Astrocyte (in vitro differentiated cells and primary cell): ENCODE measurements around the gene BUB1B. TPM values are rescaled to one million over a fixed set of nuclear protein-coding genes. Genes with fewer than 3 reads are reported as not detected.

Experiments used
- DNase-seq: peaks from one replicate; pipeline ENCODE4 v3.0.0-alpha.2; 2010; ENCODE audit warnings: low read depth
- FAIRE-seq: peaks from 2 replicates; lab custom pipeline; 2011; peaks lifted over from hg19 to GRCh38; lab: Jason Lieb, UNC
- H2AFZ ChIP-seq: 2 replicates; pipeline ENCODE4 v1.6.0; 2012; ENCODE audit warnings: low read depth, low read length, inconsistent platforms
- H3K27ac ChIP-seq: 2 replicates; pipeline ENCODE4 v1.5.1; 2011; ENCODE audit warnings: low read depth, low read length, inconsistent platforms
- H3K27me3 ChIP-seq: 2 replicates; pipeline ENCODE4 v1.6.0; 2011; ENCODE audit warnings: low read length, inconsistent platforms; ENCODE audit not compliant: insufficient read depth
- H3K36me3 ChIP-seq: 2 replicates; pipeline ENCODE4 v1.5.1; 2011; ENCODE audit warnings: low read length, inconsistent platforms; ENCODE audit not compliant: insufficient read depth
- H3K4me1 ChIP-seq: 2 replicates; pipeline ENCODE4 v1.5.1; 2011; ENCODE audit warnings: low read length, inconsistent platforms; ENCODE audit not compliant: insufficient read depth
- H3K4me2 ChIP-seq: 2 replicates; pipeline ENCODE4 v1.6.0; 2012; ENCODE audit warnings: low read length, inconsistent platforms
- H3K4me3 ChIP-seq: 2 replicates; pipeline ENCODE4 v1.5.1; 2011; ENCODE audit warnings: low read depth, mild to moderate bottlenecking, low read length, inconsistent platforms; ENCODE audit not compliant: insufficient read depth
- H3K79me2 ChIP-seq: 2 replicates; pipeline ENCODE4 v1.6.0; 2012; ENCODE audit warnings: mild to moderate bottlenecking, low read length, inconsistent platforms; ENCODE audit not compliant: insufficient read depth
- H3K9ac ChIP-seq: 2 replicates; pipeline ENCODE4 v1.6.0; 2012; ENCODE audit warnings: mild to moderate bottlenecking, low read length, inconsistent platforms
- H3K9me3 ChIP-seq: 2 replicates; pipeline ENCODE4 v1.5.1; 2012; ENCODE audit warnings: low read depth, mild to moderate bottlenecking, low read length, inconsistent platforms; ENCODE audit not compliant: insufficient read depth
- H4K20me1 ChIP-seq: 2 replicates; pipeline ENCODE4 v1.6.0; 2012; ENCODE audit warnings: low read length, inconsistent platforms; ENCODE audit not compliant: insufficient read depth
- H3K27ac Mint-ChIP-seq: one replicate; pipeline ENCODE4 v1.8.0; 2021; ENCODE audit warnings: mild to moderate bottlenecking, mixed read lengths; ENCODE audit not compliant: unreplicated experiment
- H3K27me3 Mint-ChIP-seq: one replicate; pipeline ENCODE4 v1.8.0; 2021; ENCODE audit warnings: low read depth, mixed read lengths; ENCODE audit not compliant: unreplicated experiment
- H3K36me3 Mint-ChIP-seq: one replicate; pipeline ENCODE4 v1.8.0; 2021; ENCODE audit warnings: low read depth, mixed read lengths; ENCODE audit not compliant: unreplicated experiment
- H3K4me1 Mint-ChIP-seq: one replicate; pipeline ENCODE4 v1.8.0; 2021; ENCODE audit warnings: low read depth, mixed read lengths; ENCODE audit not compliant: unreplicated experiment
- H3K4me3 Mint-ChIP-seq: one replicate; pipeline ENCODE4 v1.8.0; 2021; ENCODE audit warnings: mild to moderate bottlenecking, moderate library complexity, mixed read lengths; ENCODE audit not compliant: unreplicated experiment
- H3K9me3 Mint-ChIP-seq: one replicate; pipeline ENCODE4 v1.8.0; 2021; ENCODE audit warnings: mild to moderate bottlenecking, mixed read lengths; ENCODE audit not compliant: unreplicated experiment
- CTCF ChIP-seq: IDR thresholded peaks from 2 replicates; pipeline ENCODE4 v1.5.1; 2011; ENCODE audit warnings: low read depth, mild to moderate bottlenecking, inconsistent platforms, low read length, moderate library complexity; ENCODE audit not compliant: insufficient read depth
- EZH2 ChIP-seq: IDR thresholded peaks from 2 replicates; pipeline ENCODE4 v1.6.1; 2012; ENCODE audit warnings: mild to moderate bottlenecking, low read length, inconsistent platforms; ENCODE audit not compliant: insufficient read depth
- total RNA-seq: library from RNA; stranded (reverse); gene quantifications from 2 replicates; pipeline ENCODE4 v1.2.1, GENCODE V29; 2021

Gene BUB1B
- total RNA-seq, 1 donor from 2014 or later = 5.2 TPM

DNA sequence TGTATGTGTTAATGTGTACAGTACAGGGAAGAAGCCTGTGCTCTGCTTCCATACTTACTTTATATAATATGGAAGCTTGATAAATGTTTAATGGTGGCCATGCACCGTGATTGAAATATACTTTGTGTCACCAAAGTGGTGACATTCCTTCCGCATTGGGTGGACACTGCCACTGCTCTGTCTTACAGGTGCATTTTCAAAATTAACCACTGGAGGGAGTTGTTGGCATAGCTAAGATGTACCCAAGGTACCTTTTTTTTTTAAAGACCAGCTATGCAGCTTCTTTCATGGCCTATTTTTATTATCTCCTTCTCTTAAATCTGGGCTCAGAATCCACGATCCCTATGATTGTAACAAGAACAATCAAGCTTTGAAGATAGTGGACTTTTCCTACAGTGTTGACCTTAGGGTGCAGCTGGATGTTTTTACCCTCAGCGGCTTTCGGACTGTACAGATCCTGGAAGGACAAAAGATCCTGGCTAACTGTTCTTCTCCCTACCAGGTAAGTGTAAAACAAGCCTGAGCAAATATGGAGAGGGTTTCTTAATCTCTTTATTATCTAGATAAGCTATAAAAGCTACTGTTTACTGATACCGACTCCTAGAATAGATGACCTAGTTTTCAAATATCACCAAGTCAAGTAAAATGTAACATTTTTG lies 56.4 kb downstream of the BUB1B start:
- H3K27ac Mint-ChIP-seq = no peak overlapping the region
- Histone ChIP-seq H3K4me1 (no peaks in the 10 kb centered on the region), H3K27me3 (no peaks in the 10 kb centered on the region), H3K27ac (no peak overlapping the region), H3K4me3 (no peak overlapping the region), H3K79me2 (no peaks in the 10 kb centered on the region), H3K9me3 (no peaks in the 10 kb centered on the region), H2AFZ (no peak overlapping the region), H3K9ac (no peak overlapping the region), H3K36me3 (peaks cover 17% of the 10 kb centered on the region), H4K20me1 (no peaks in the 10 kb centered on the region), H3K4me2 (no peak overlapping the region)
- no peaks in the 10 kb centered on the region for H3K9me3 Mint-ChIP-seq
- H3K27me3 Mint-ChIP-seq = no peaks in the 10 kb centered on the region
- peak; percentile 33 for DNase-seq
- H3K4me1 Mint-ChIP-seq = no peaks in the 10 kb centered on the region
- no peak overlapping the region for H3K4me3 Mint-ChIP-seq
- FAIRE-seq = peak; percentile 89
- TF ChIP-seq EZH2 = no peak
- peak; percentile 91 for TF ChIP-seq CTCF
- no peaks in the 10 kb centered on the region for H3K36me3 Mint-ChIP-seq

DNA sequence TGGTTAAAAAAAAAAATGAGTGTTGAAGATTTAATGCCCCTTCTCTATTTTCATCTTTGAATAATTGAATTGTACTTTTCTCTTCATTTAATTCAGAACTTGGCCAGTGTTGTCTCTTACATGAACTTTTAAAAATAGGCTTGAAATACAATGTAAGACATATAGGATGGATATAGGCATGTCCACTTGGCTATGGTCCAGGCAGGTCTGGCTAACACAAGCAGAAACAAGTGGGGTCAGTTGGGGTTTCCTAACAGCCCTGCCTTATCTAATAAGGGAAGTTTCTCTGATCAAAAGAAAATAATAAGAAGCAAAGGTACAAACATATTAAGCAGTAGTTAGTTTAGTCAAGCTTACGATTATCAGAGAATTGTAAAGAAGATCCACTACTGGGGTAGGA lies 58.9 kb downstream of the BUB1B start:
- no peak for TF ChIP-seq CTCF
- TF ChIP-seq EZH2 = no peak
- Histone ChIP-seq H3K9me3 (no peaks in the 10 kb centered on the region), H3K4me3 (no peak overlapping the region), H3K4me1 (no peaks in the 10 kb centered on the region), H3K9ac (no peak overlapping the region), H3K27ac (no peak overlapping the region), H3K27me3 (no peaks in the 10 kb centered on the region), H2AFZ (no peak overlapping the region), H3K36me3 (peaks cover 15% of the 10 kb centered on the region), H3K4me2 (no peak overlapping the region), H3K79me2 (no peaks in the 10 kb centered on the region), H4K20me1 (no peaks in the 10 kb centered on the region)
- H3K4me1 Mint-ChIP-seq = no peaks in the 10 kb centered on the region
- no peaks in the 10 kb centered on the region for H3K36me3 Mint-ChIP-seq
- H3K27ac Mint-ChIP-seq = no peak overlapping the region
- H3K4me3 Mint-ChIP-seq = no peak overlapping the region
- peaks cover 3% of the 10 kb centered on the region for H3K27me3 Mint-ChIP-seq
- FAIRE-seq (no peak), DNase-seq (no peak)
- no peaks in the 10 kb centered on the region for H3K9me3 Mint-ChIP-seq

- no peaks in the 10 kb centered on the region for H3K79me2 ChIP-seq
- peaks cover 15% of the 10 kb centered on the region for H3K36me3 ChIP-seq
- Mint-ChIP-seq H3K27me3 (peaks cover 6% of the 10 kb centered on the region), H3K27ac (no peak overlapping the region), H3K36me3 (no peaks in the 10 kb centered on the region), H3K9me3 (no peaks in the 10 kb centered on the region), H3K4me1 (no peaks in the 10 kb centered on the region), H3K4me3 (no peak overlapping the region)
- no peak overlapping the region for H3K4me3 ChIP-seq
- no peaks in the 10 kb centered on the region for H3K27me3 ChIP-seq
- FAIRE-seq (no peak), DNase-seq (no peak)
- no peak overlapping the region for H3K27ac ChIP-seq
- no peak overlapping the region for H3K4me2 ChIP-seq
- no peaks in the 10 kb centered on the region for H4K20me1 ChIP-seq
- TF ChIP-seq EZH2 = no peak
- TF ChIP-seq CTCF = no peak
- no peaks in the 10 kb centered on the region for H3K4me1 ChIP-seq
- H3K9me3 ChIP-seq = no peaks in the 10 kb centered on the region
- no peak overlapping the region for H2AFZ ChIP-seq
- no peak overlapping the region for H3K9ac ChIP-seq
These were observed 61.3 kb downstream of the BUB1B start for GRCh38 chr15:40222131-40222530.
